ENCODE results near the gene NANS. TPM values are rescaled to one million over a fixed set of nuclear protein-coding genes. Genes with fewer than 3 reads are reported as not detected.

The NANS gene
- total RNA-seq, 1 donor from 2014 or later: 39.5 TPM

- no peaks in the 10 kb centered on the region for H3K4me1 Mint-ChIP-seq
- TF ChIP-seq CTCF (IDR thresholded peaks at IDR 0.05; ENCODE audit: unreplicated experiment): no peak
- H3K36me3 Mint-ChIP-seq: peaks cover 21% of the 10 kb centered on the region
- H3K27ac Mint-ChIP-seq: no peak overlapping the region
- no peaks in the 10 kb centered on the region for H3K27me3 Mint-ChIP-seq (ENCODE audit: low read depth)
- no peak for DNase-seq (ENCODE audit: low spot score in 2 of 2, unreplicated experiment in 2 of 2)
- no peak overlapping the region for H3K4me3 Mint-ChIP-seq
- no peaks in the 10 kb centered on the region for H3K9me3 Mint-ChIP-seq
These were observed 24.2 kb downstream of the NANS start for GRCh38 chr9:98080780-98081179.

DNA sequence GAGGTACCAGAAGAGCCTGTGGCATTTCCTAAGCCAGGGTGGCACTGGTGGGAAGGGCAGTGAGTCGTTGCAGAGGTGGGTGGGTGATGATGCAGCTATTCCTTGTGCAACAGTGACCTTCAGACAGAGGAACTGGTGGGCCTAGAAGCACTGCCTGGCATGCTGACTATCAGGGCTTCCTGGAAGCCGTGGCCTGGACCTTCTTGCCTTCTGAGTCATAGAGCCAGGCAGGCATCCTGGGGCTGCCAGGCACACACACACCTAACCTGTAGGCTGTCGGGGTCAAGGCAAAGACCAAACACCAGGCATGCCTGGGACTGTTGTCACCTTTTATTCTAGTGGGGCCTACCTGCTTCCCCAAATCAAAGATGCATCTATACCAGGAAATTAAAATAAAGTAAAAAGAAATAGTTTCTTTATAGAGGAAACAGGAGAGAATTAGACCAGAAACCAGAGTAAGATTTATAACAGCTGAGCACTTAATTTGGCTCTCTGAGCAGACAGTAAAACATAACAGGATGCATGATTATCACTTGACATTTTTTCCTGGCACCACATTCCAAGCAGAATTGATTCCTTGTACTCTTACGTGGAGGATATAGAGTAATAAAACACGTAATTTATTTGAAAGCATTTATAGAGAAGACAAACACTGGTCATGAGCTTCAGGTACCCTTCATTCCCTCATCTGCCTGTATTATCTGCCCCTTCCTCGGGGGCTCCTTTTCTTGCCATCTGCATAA lies 25.1 kb downstream of the NANS start:
- Mint-ChIP-seq H3K27me3 (ENCODE audit: low read depth) (no peaks in the 10 kb centered on the region), H3K36me3 (peaks cover 24% of the 10 kb centered on the region), H3K9me3 (no peaks in the 10 kb centered on the region), H3K4me1 (peaks cover 2% of the 10 kb centered on the region), H3K4me3 (no peak overlapping the region), H3K27ac (no peak overlapping the region)
- no peak for DNase-seq (ENCODE audit: low spot score in 2 of 2, unreplicated experiment in 2 of 2)
- TF ChIP-seq CTCF (IDR thresholded peaks at IDR 0.05; ENCODE audit: unreplicated experiment): no peak

DNA sequence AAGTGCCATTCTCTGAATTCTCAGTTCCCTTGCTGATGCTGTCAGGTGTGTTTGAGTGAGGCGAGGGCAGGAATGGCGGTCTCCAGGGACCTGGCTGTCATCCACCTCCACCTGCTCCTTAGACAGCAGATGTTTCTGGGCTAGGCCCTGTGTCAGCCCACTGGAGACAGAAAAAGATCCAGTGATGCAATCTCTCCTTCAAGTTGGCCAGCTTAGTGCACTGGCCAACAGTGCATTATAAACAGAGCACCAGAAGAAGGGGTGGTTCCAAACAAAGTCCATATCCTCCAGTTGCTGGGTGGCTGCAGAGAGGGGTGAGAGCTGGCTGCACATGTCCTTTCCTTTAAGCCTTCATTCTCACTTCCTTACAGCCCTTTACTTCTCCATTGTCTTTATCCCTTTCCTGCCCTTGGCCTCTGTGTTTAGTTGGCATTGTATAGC lies 26.5 kb downstream of the NANS start:
- no peaks in the 10 kb centered on the region for H3K9me3 Mint-ChIP-seq
- H3K4me3 Mint-ChIP-seq: no peak overlapping the region
- H3K36me3 Mint-ChIP-seq: peaks cover 19% of the 10 kb centered on the region
- no peak for TF ChIP-seq CTCF (IDR thresholded peaks at IDR 0.05; ENCODE audit: unreplicated experiment)
- H3K27me3 Mint-ChIP-seq (ENCODE audit: low read depth): no peaks in the 10 kb centered on the region
- DNase-seq (ENCODE audit: low spot score in 2 of 2, unreplicated experiment in 2 of 2): no peak
- H3K4me1 Mint-ChIP-seq: peaks cover 3% of the 10 kb centered on the region
- H3K27ac Mint-ChIP-seq: no peak overlapping the region

DNA sequence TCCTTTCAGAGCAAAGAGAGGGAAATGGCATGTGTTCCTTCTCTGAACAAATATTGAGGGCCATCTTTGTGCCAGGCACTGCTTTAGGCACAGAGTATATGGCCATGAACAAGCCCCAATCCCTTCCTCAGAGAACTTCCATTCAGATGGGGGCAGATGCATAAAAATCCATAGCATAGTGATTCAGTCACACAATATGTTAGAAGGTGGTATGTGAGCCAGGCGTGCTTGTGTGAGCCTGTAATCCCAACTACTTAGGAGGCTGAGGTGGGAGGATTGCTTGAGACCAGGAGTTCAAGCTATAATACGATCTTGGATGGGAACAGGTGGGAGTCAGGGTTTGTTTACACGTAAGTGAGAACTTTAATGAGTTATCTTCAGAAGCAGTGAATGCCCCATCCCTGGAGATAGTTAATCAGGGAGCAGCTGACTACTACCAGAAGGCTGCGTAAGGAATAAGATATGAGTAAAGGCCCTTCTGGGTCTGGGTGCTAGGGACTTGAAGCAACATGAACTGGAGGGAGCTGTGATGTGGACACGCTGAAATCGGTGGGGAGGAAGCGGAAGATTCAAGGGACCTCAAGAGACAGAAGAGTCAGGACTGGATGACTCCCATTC lies 27.1 kb downstream of the NANS start:
- Mint-ChIP-seq H3K27me3 (ENCODE audit: low read depth) (no peaks in the 10 kb centered on the region), H3K27ac (no peak overlapping the region)
- TF ChIP-seq CTCF (IDR thresholded peaks at IDR 0.05; ENCODE audit: unreplicated experiment): no peak

DNA sequence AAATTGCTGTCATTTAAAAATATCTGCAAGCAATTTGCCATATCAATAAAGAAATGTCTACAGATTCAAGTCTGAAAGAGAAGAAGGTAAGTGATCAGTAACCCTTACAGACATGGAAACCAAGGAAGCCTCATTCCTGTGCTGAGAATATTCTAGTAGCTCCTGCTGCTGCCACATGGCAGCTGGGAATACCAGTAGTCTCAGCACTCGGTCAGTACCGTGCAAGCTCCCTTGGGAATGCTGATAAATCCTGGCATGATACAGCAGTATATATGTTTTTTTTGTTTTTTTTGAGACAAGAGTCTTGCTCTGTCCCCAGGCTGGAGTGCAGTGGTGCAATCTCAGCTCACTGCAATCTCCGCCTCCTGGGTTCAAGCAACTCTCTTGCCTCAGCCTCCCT lies 27.9 kb downstream of the NANS start:
- H3K9me3 Mint-ChIP-seq: no peaks in the 10 kb centered on the region
- H3K4me1 Mint-ChIP-seq: peaks cover 3% of the 10 kb centered on the region
- H3K27ac Mint-ChIP-seq: no peak overlapping the region
- TF ChIP-seq CTCF (IDR thresholded peaks at IDR 0.05; ENCODE audit: unreplicated experiment): no peak
- no peak overlapping the region for H3K4me3 Mint-ChIP-seq
- H3K27me3 Mint-ChIP-seq (ENCODE audit: low read depth): no peaks in the 10 kb centered on the region
- H3K36me3 Mint-ChIP-seq: peaks cover 17% of the 10 kb centered on the region
- DNase-seq (ENCODE audit: low spot score in 2 of 2, unreplicated experiment in 2 of 2): no peak

More for the DNA sequence above, 27.1 kb downstream of the NANS start:
- Mint-ChIP-seq H3K9me3 (no peaks in the 10 kb centered on the region), H3K4me1 (peaks cover 3% of the 10 kb centered on the region), H3K4me3 (no peak overlapping the region), H3K36me3 (peaks cover 17% of the 10 kb centered on the region)
- DNase-seq (ENCODE audit: low spot score in 2 of 2, unreplicated experiment in 2 of 2): no peak

All from mesothelial cell of epicardium (in vitro differentiated cells).